Kidney epithelial cell (primary cell): ENCODE results near the gene PATE3. TPM values are rescaled to one million over a fixed set of nuclear protein-coding genes. Genes with fewer than 3 reads are reported as not detected.

ENCODE experiments used
- DNase-seq: peaks from one replicate; pipeline ENCODE4 v3.0.0-alpha.2; 2010; ENCODE audit warnings: low read depth
- H3K27me3 ChIP-seq: 2 replicates; pipeline ENCODE4 v1.6.0; 2011; ENCODE audit warnings: low read length; ENCODE audit not compliant: control insufficient read depth, insufficient read depth
- H3K36me3 ChIP-seq: 2 replicates; pipeline ENCODE4 v1.5.1; 2011; ENCODE audit warnings: low read length; ENCODE audit not compliant: control insufficient read depth, insufficient read depth
- H3K4me3 ChIP-seq: 2 replicates; pipeline ENCODE4 v1.5.1; 2011; ENCODE audit warnings: low read depth, mild to moderate bottlenecking, control low read depth, low read length
- CTCF ChIP-seq: IDR thresholded peaks from 2 replicates; pipeline ENCODE4 v1.5.1; 2011; ENCODE audit warnings: mild to moderate bottlenecking, moderate library complexity, low read length, control low read depth, inconsistent platforms; ENCODE audit not compliant: insufficient read depth, poor library complexity, severe bottlenecking
- total RNA-seq: library from RNA; depleted of rRNA; stranded (reverse); fragments of >200 nt; gene quantifications from 2 replicates; pipeline ENCODE4 v1.2.3, GENCODE V29; 2015

PATE3 gene
- total RNA-seq = not detected in 2 replicates

GRCh38 chr11:125787827-125788226 lies at the start of gene PATE3:
TSS of gene PATE3 (plus strand) at chr11:125788127. CDS start at chr11:125788152, 25 bp downstream.
- TF ChIP-seq CTCF = no peak
- H3K27me3 ChIP-seq = no peaks in the 10 kb centered on the region
- DNase-seq = no peak
- no peak within 1 kb of the TSS for H3K4me3 ChIP-seq
- no peaks in the 10 kb centered on the region for H3K36me3 ChIP-seq

GRCh38 chr11:125740617-125741016 lies 47.3 kb upstream of the PATE3 start:
- Histone ChIP-seq H3K27me3 (no peaks in the 10 kb centered on the region), H3K4me3 (no peak overlapping the region), H3K36me3 (no peaks in the 10 kb centered on the region)
- no peak for DNase-seq
- no peak for TF ChIP-seq CTCF

- Histone ChIP-seq H3K36me3 (no peaks in the 10 kb centered on the region), H3K27me3 (no peaks in the 10 kb centered on the region), H3K4me3 (no peak overlapping the region)
- no peak for DNase-seq
- no peak for TF ChIP-seq CTCF
Measured at GRCh38 chr11:125743681-125744080, 44.2 kb upstream of the PATE3 start.

- no peak for TF ChIP-seq CTCF
- no peak for DNase-seq
- Histone ChIP-seq H3K4me3 (no peak within 1 kb of the TSS), H3K36me3 (no peaks in the 10 kb centered on the region), H3K27me3 (no peaks in the 10 kb centered on the region)
Measured at GRCh38 chr11:125745979-125746378, 41.9 kb upstream of the PATE3 start, which contains the start of gene PATE1. TSS of gene PATE1 (plus strand) at chr11:125746279. CDS start at chr11:125746305, 26 bp downstream.

- H3K36me3 ChIP-seq = no peaks in the 10 kb centered on the region
- H3K4me3 ChIP-seq = no peak overlapping the region
- DNase-seq = no peak
- H3K27me3 ChIP-seq = no peaks in the 10 kb centered on the region
- no peak for TF ChIP-seq CTCF
Measured at GRCh38 chr11:125750629-125751028, 37.3 kb upstream of the PATE3 start.

GRCh38 chr11:125756050-125756449 lies 31.9 kb upstream of the PATE3 start:
- H3K4me3 ChIP-seq = no peak overlapping the region
- no peaks in the 10 kb centered on the region for H3K27me3 ChIP-seq
- no peak for DNase-seq
- H3K36me3 ChIP-seq = no peaks in the 10 kb centered on the region
- TF ChIP-seq CTCF = no peak
